ENCODE data around the gene KIAA0319L. TPM values are rescaled to one million over a fixed set of nuclear protein-coding genes. Genes with fewer than 3 reads are reported as not detected.

Gene KIAA0319L
- total and polyA plus RNA-seq, 8 donors = 13.1 to 146 (median 39.1) TPM

DNA sequence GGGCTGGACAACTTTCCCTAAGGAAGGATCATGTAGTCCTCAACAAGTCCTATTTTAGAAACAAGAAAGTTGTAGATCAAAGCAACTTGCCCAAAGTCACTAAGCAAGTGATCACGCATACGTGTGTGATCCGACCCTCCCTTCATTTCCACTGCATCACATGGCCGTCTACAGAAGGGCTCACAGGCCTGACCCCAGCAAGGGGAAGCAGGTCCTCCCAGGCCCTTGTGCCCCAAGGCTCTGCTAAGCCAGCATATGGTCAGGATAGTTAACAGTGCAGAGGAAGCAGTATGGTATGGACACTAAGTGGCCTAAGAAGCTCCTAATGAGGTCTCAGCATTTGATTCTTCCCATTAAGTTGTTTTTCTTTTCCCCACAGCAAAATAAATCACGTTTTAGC lies 40.7 kb upstream of the KIAA0319L start:
- H3K27ac ChIP-seq = no peak overlapping the region
- no peaks in the 10 kb centered on the region for H3K4me1 ChIP-seq
- peaks cover 18 to 50% (median 39%) of the 10 kb centered on the region in 4 donors for H3K36me3 ChIP-seq
- no peak overlapping the region for H3K4me3 ChIP-seq
- H3K27me3 ChIP-seq = no peaks in the 10 kb centered on the region
- 85 to 89% (median 88%) methylated on average over 5 of the region's 5 CpGs for WGBS, 5 donors
- intact Hi-C loops (cut with DNase I; ENCODE audit: low total_unique reads) = no loop called here
- no peak for TF ChIP-seq POLR2A (IDR thresholded peaks at IDR 0.05)
- TF ChIP-seq EP300 (IDR thresholded peaks at IDR 0.05) = no peak
- no peak for TF ChIP-seq CTCF (IDR thresholded peaks at IDR 0.05)
- TF ChIP-seq POLR2AphosphoS5 (IDR thresholded peaks at IDR 0.05) = no peak
- DNase-seq = no peak
- no peaks in the 10 kb centered on the region for H3K9me3 ChIP-seq

GRCh38 chr1:35595684-35596083 lies 38.5 kb upstream of the KIAA0319L start:
- Histone ChIP-seq H3K27me3 (no peaks in the 10 kb centered on the region), H3K36me3 (peaks cover 0 to 38% (median 23%) of the 10 kb centered on the region in 4 donors), H3K27ac (no peak overlapping the region), H3K4me1 (no peaks in the 10 kb centered on the region), H3K9me3 (no peaks in the 10 kb centered on the region), H3K4me3 (no peak overlapping the region)
- no peak for DNase-seq
- 87 to 95% (median 94%) methylated on average over 7 of the region's 7 CpGs for WGBS, 5 donors
- TF ChIP-seq CTCF (IDR thresholded peaks at IDR 0.05) (no peak), EP300 (IDR thresholded peaks at IDR 0.05) (no peak)
- intact Hi-C loops (cut with DNase I; ENCODE audit: low total_unique reads) = no loop called here

- no peaks in the 10 kb centered on the region for H3K4me1 ChIP-seq
Observed at GRCh38 chr1:35594005-35594760, 37.0 kb upstream of the KIAA0319L start.

More at GRCh38 chr1:35594005-35594760, 37.0 kb upstream of the KIAA0319L start:
- H3K36me3 ChIP-seq = peaks cover 0 to 33% (median 12%) of the 10 kb centered on the region in 4 donors
- WGBS, 5 donors = 92 to 96% (median 95%) methylated on average over 9 of the region's 9 CpGs
- H3K27ac ChIP-seq = no peak overlapping the region
- intact Hi-C loops (cut with DNase I; ENCODE audit: low total_unique reads) = no loop called here
- DNase-seq = no peak
- no peak for TF ChIP-seq EP300 (IDR thresholded peaks at IDR 0.05)
- TF ChIP-seq POLR2A (IDR thresholded peaks at IDR 0.05) = no peak
- no peak for TF ChIP-seq POLR2AphosphoS5 (IDR thresholded peaks at IDR 0.05)
- TF ChIP-seq CTCF (IDR thresholded peaks at IDR 0.05) = no peak
- H3K27me3 ChIP-seq = no peaks in the 10 kb centered on the region
- no peak overlapping the region for H3K4me3 ChIP-seq
- no peaks in the 10 kb centered on the region for H3K9me3 ChIP-seq

All from stomach (tissue), 9 donors.